ENCODE results near the gene CFAP46.

Gene CFAP46

GRCh38 chr10:132861884-132862461, 80.4 kb downstream of the CFAP46 start:
- DNase-seq (ENCODE audit: low spot score) = no peak

- no peak for DNase-seq (ENCODE audit: low spot score)
These were observed 81.2 kb downstream of the CFAP46 start for GRCh38 chr10:132861116-132861691.

GRCh38 chr10:132860532-132860931, 81.8 kb downstream of the CFAP46 start:
- peak; percentile 21 for DNase-seq (ENCODE audit: low spot score)

GRCh38 chr10:132859084-132859855, 83.1 kb downstream of the CFAP46 start:
- no peak for DNase-seq (ENCODE audit: low spot score)

- DNase-seq (ENCODE audit: low spot score) = no peak
These were observed 84.0 kb downstream of the CFAP46 start for GRCh38 chr10:132858121-132859081.

- DNase-seq (ENCODE audit: low spot score) = no peak
These were observed 85.4 kb downstream of the CFAP46 start for GRCh38 chr10:132856869-132857524.

GRCh38 chr10:132855889-132856288, 86.5 kb downstream of the CFAP46 start:
- no peak for DNase-seq (ENCODE audit: low spot score)

DNA sequence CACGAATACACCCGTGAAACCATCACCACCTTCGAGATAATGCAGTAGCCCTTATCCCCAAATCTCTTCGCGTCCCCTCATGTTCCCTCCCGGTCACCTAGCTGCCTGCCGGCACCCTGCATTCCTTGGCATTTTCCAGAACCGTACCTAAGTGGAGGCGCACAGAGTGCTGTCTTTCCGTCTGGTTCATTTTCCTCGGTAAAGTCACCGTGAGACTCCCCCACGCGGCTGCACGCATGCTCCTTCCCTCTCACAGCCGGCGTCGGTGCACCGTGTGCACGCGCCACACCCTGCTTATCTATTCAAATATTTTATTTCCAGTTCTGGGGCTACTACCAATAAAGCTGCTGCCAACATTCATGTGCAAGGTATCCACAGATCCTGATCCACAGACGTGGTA, 90.9 kb downstream of the CFAP46 start:
- no peak for DNase-seq (ENCODE audit: low spot score)

DNA sequence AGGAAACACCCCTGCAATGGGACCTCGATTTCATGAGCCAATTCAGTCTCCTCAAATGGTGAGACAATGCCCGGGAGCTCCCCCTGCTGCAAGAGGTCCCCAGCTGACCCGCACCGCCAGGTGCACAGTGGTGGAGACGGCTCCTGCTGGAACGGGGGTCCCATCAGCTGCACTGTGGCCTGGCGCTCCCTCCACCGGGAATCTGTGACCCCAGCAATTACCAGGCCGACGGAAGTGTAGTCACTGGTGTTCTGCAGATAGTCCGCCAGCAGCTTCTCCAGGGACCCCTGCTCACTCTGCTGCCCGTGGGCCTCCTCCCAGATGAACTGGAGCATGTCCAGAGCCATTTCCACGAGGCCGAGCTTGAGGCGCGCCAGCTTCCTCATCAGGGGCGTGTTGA, 91.5 kb downstream of the CFAP46 start:
- DNase-seq (ENCODE audit: low spot score) = no peak

DNA sequence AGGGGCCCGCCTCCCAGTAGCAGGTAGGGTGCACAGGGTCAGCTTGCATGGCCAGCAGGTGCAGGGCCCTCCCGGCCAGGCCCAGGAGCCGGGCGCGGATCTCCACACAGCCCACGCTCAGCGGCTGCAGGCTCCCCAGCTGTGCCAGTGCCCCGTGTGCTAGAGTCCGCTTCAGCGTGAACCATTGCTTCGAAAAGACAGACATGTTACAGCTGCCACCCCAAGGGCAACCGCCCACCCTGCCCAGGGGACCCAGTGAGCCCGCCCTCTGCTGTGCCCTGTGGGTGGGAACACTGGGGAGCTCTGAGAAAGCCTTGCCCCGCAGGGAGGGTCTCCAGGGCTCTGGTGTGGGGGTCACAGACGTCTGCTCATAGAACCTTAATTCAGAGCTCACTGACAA, 92.1 kb downstream of the CFAP46 start:
- DNase-seq (ENCODE audit: low spot score) = no peak

DNA sequence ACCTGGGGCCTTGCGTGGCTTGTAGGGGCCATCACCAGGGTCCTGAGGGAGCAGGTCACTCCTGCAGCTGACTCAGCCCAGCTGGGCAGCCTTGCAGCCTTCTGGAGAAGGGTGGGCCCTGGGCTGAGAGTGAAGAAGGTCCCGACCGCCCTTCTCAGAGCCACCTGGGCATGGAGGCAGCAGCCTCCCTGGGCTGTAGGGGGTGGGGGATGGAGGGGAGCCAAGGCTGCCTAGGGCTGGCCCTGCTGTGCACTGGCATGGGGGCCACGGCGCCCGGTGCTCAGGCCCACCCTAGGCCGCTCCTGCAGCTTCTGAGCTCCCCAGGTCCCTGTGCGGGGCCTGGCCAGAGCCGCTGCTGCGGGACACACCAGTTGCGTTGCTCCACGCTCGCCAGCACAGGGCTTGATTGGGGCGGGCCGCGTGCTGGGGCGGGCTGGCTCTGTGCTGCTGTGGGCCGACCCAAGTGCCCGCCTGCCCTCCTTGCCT, 92.8 kb downstream of the CFAP46 start:
- no peak for DNase-seq (ENCODE audit: low spot score)

- DNase-seq (ENCODE audit: low spot score) = no peak
These were observed 93.3 kb downstream of the CFAP46 start for GRCh38 chr10:132848951-132849545.

DNA sequence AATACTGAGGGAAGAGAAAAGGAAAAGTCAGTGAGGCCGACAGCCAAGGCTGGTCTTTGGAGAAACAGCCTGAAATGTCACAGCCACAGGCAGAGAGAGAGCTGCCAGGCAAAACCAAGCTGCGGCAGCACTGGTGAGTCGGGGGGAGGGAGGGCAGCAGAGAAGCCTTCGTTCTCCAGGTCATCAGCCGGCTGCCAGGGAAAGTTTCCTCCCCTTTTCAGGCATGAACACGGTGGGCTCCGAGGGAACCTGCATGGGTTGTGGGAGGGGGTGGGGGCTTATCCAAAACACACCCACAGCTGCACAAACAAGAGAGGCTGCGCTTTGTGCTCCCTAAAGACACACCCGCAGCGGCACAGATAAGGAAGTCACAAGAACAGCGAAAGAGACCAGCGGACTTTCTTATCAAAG, 94.1 kb downstream of the CFAP46 start:
- DNase-seq (ENCODE audit: low spot score) = no peak

GRCh38 chr10:132847856-132848255, 94.5 kb downstream of the CFAP46 start:
- no peak for DNase-seq (ENCODE audit: low spot score)

DNA sequence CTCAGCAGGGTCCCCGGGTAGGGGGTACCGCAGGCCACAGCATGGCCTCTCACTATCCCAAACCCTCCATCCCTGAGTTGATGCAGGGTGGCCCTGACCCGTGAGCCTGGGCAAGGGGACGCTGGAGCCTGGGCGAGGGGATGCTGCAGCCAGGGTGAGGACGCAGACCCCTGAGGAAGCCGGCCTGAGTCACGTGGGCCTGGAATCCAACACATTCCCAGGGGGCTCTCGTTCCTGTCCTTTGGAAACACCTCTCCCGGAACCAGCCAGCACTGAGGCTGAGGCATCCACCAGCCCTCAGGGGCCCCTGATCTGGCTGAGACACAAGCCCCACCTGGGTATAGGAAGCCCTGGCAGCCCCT, 95.0 kb downstream of the CFAP46 start:
- no peak for DNase-seq (ENCODE audit: low spot score)

DNA sequence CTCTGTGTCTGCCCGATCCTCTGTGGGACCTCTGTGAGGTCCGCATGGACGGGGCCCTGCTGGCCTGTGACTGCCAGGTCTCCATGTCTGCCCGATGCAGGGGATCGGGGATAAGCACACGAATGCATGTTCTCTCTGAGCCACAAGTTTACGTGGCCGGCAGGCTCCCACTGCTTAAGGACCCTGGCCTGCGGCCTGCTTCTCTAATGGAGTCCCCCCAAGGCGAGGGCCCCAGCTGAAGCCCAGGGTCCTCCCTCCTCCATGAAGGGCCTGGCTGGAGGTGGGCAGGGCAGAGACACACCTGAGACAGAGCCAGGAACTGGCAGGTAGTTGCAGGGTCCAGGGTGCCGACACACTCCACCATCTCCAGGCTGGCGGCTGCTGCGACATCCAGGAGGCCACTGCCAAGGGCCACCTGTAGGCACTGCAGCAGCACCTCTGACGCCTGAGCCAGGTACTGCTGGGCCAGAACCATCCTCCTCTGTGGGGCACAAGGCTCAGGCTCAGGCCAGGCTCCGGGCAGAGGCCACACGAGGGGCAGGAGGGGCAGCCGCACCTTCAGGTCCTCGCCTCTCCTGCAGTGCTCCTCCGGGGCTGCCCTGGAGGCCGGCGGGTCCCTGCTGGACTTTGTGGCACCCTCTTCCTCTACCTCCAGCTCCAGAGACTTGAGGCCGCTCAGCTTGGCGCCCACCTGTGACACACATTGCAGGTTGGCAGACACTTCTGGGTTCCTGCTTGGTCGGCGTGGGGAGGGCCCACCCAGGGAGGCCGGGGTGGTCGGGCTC, 95.5 kb downstream of the CFAP46 start:
- no peak for DNase-seq (ENCODE audit: low spot score)

- no peak for DNase-seq (ENCODE audit: low spot score)
These were observed 96.4 kb downstream of the CFAP46 start for GRCh38 chr10:132845780-132846595.

DNA sequence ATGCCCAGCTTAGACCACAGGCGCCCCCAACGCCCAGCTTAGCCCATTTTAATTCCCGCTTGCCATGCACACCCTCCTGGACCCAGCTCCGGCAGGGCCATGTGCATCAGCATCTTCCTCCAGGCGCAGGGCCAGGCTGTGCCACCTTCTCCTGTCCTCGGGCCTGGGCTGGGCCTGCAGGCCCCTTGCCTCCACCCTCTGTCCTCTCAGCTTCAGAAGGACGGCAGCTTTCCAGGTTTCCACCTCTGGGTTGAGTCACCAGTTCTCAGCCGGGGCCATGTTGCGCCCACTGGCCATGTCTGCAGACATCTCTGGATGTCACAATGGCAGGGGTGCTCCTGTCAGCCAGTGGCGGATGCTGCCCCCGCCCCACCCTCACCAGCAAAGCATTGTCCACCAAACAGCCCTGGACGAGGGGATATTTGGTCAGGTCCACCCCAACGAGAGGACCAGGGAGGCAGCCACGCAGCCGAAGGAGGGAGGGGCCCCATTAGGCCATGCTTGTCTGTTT, 97.3 kb downstream of the CFAP46 start:
- DNase-seq (ENCODE audit: low spot score) = no peak

DNA sequence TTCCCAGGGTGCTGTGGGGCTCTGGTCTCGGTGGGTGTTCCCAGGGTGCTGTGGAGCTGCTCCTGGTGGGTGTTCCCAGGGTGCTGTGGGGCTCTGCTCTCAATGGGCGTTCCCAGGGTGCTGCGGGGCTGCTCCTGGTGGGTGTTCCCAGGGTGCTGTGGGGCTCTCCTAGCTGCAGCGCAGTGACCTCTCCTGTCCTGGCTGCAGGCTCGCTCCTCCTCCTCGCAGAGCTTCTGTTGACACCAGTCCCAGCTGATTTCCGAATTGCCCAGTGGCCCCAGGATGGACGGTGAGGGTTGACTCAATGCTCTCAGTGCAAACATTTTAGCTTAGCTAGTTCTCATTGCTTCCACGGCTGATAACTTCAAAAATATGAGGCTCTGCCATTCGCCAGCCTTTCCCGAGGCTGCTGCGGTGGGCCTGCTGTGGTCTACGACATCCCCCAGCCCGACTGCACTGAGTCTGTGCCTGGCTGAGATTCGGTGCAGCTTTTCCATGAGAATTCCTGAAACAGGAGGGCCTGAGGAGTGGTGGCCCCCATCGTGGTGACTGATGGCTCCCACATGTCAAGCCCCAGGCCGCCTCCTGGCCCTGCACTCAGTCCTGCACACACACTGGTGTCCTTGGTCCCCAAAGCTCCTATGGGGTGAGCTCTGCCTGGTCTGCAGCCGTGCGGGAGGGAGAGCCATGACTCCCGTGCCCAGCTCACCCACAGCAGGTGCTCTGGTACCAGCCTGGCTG, 98.1 kb downstream of the CFAP46 start:
- DNase-seq (ENCODE audit: low spot score) = no peak

All from SW480 (cell line).